Renal cortical epithelial cell (primary cell): Measurements from ENCODE around the gene TBXA2R. TPM values are rescaled to one million over a fixed set of nuclear protein-coding genes. Genes with fewer than 3 reads are reported as not detected.

Experiments
- DNase-seq: peaks from one replicate; pipeline ENCODE4 v3.0.0-alpha.2; 2011; ENCODE audit warnings: low read depth
- total RNA-seq: library from RNA; depleted of rRNA; stranded (reverse); fragments of >200 nt; gene quantifications from 2 replicates; pipeline ENCODE4 v1.2.3, GENCODE V29; 2014

Gene TBXA2R
- total RNA-seq, 1 donor from 2014 or later = 0.50 TPM

DNA sequence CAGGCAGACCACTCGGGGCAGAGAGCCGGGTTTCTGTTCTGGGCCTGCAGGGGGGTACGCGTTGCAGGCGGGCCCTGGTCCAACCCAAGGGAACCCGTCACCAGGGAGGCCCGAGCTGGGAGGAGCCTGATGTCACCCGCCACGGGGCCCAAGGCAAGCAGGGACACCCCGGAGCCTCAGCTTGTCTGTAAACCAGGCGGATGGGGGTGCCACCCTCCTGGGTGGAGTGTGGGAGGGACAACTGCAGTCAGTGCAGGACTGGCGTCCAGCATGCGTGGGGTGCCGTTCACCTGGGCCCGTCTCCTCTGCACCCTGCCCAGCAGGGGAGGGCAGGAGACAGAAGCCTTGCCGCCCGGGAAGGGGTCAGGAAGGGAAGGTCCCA is 12.9 kb upstream of the TBXA2R start:
- no peak for DNase-seq

DNA sequence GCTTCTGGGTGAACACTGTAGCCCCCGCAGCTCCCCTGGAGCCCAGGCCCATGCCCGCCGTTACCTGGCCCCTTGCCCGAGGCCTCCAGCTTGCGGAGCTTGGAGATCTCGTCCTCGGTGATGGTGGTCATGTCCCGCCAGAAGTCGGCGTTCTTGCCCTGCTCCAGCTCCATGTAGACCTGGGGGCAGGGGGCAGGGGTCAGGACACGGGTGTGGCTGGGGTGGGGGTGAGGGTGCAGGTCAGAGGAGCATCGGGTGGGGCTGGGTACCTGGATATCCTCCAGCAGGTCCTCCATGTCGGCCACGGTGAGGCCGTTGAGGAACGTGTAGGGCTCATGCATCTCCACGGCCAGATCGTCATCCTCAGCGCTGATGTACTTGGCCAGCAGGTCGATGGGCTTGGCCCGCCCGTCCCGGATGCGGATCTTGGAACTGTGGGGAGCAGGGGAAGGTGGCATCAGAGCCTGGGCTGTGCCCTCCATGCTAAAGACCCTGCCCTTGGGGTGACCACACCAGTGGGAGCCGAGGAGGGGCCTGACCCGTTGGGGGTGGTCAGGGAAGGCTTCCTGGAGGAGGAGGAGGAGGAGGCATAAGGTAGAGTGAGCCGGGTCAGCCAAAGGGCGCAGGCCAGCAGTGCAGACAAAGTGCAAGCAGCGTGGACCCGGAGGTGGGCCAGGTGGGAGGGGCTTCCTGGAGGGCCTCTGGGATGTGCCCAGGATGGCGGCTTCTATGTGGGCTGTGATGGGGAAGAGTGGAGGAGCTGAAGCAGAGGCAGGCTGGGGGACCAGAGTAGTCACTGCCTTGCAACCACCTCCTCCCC is 12.3 kb upstream of the TBXA2R start:
- DNase-seq = no peak

DNA sequence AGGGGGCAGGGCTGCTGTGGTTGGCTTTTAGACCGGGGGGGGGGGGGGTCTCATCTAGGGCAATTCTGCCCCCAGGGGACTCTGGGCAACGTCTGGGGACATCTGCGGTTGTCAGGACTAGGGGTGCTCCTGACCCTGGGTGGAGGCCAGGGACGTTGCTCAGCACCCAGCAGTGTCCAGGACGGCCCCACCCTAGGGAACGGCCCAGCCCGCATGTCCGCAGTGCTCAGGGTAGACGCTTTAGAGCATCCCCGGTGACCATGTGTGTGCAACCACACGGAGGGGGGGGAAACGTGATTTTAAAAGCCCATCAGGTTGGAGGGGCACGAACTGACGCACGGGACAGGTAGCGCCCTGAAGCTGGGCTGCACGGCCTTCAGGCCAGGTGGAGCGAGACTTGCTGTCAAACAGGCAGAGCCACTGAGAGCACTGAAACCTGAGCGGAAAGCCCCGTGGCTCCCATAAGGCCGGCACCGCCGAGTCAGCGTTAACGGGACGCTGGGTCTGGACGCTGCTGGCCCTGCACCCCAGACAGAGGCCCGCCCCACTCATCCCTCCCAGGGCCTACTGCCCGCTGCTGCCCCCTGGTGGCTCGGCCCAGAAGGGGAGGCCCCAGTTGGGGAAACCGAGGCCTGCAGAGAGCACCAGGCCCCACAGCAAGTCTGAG is 11.6 kb upstream of the TBXA2R start:
- DNase-seq = no peak

- no peak for DNase-seq
Observed at GRCh38 chr19:3617463-3617862, 10.8 kb upstream of the TBXA2R start.

DNA sequence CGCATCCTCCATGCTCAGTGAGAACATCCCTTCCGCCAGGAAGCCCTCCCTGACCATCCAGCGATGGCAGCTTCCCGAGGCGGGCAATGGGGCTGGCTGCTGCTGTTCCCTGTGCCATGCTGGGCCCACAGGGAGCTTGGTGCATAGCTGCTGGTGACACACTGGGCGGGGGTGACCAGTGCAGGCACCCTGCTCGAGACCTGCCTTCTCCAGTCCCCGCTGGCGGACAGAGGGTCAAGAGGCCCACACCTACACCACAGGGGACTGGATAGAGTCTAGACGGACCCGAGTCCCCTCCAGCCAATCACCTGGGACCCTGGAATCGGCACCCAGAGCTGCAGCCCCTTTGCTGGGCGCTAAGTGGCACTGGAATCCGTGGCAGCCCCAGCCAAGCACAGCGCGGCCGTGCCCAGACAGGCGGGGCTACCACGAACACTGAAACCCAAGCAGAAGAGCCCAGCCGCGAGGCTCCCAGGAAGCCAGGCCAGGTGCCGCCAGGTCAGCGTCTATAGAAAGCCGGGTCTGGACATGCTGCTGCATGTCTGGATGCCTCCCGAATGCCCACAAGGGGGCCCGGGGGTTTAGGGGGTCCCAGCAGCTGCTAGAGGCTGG is 9.0 kb upstream of the TBXA2R start:
- DNase-seq = no peak

- DNase-seq = no peak
Observed at GRCh38 chr19:3614858-3615505, 8.3 kb upstream of the TBXA2R start.

DNA sequence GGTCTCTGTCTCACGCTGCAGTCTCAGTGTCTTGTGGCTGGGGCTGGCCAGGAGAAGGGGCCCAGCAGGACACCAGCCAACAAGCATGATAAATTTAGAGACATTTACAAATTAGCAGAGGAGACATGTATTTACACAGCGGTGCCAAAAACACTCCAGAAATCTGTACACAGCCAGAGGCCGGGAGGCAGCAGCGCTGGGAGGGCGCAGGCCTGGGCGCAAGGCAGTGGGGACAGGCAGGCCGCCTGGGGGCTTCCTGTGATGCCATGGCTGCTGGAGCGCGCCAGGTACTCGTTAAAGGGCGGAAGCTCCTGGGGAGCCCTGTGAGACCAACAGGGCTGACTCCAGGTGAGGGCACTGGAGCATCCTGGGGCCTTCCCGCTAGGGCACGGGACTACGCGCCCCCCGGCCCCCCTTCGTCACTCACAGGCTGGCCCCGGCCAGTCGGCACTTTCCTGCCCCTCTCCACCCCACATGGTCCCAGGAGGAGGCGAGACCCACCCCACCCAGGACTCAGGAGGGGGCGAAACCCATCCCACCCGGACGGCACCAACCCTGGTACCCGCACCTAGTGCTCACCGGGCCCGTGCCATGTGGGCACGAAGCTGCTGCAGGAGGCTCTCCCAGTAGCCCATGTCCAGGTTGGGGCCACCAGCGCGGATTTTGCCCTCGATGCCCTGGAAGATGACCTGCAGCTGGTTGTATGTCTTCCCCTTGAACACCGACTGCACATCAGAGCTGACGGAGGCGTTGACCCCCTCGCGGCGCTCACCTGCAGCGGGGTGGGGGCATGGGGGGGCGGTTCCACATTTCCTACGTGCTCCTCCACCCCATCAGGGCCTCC is 7.4 kb upstream of the TBXA2R start:
- no peak for DNase-seq

DNA sequence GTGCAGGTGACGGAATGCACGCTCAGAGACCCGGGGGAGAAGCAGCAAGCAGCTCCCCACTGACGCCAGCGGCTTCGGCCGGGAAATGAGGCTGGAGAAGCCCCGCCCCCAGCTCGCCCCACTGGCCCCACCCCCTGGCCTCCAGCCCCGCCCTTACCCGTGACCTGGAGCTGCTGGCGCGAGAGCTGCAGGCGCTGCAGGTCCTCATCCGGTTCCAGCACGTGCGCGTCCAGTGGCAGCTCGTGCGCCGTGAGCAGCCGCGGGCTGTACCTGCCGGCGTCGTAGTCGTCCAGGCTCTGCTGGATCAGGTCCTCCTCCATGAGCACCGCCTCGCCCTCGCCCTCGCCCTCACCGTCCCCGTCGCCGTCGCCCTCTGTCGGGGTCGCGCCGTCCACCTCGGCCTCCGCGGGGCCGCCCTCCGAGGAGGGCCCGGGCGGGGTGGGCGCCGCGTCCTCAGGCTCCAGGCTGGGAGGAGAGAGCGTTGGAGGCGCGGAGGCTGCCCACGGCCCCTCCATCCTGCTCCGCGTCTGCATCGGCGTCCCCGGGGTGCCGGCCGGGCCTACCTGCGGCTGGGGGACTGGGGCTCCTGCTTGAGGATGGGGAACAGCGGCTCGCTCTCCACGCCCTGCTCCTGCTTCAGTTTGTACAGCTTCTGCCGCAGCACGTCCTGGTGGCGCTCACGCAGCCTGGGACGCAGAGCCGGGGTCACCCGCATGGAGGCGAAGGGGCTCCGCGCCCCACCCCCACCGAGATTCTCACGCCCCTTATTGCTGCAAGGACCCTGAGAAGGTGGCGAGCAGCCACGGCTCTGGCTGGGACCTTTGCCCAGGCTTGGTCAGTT is 6.4 kb upstream of the TBXA2R start:
- no peak for DNase-seq

DNA sequence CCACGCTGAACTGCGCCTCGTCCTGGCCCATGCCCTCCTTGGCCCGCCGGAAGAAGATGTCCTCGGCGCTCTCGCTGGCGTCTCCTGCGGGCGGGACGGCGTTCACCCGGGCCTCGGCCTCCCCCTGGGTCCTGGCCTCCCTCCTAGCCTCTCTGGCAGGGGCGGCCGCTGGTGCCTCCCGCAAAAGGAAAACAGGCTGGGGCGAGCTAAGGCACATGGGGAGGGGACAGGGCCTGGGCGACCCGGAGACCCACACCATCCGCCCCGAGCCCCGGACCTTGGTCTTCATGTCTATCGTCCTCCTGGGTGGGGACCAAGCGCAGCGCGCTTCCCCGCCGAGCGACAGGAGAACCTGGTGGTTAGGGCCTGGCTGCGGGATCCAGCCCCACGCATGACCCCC is 5.7 kb upstream of the TBXA2R start:
- no peak for DNase-seq

GRCh38 chr19:3611841-3612240 is 5.2 kb upstream of the TBXA2R start:
- no peak for DNase-seq

GRCh38 chr19:3610745-3611717 is 4.4 kb upstream of the TBXA2R start:
- no peak for DNase-seq

GRCh38 chr19:3609779-3610719 is 3.4 kb upstream of the TBXA2R start:
- no peak for DNase-seq

DNA sequence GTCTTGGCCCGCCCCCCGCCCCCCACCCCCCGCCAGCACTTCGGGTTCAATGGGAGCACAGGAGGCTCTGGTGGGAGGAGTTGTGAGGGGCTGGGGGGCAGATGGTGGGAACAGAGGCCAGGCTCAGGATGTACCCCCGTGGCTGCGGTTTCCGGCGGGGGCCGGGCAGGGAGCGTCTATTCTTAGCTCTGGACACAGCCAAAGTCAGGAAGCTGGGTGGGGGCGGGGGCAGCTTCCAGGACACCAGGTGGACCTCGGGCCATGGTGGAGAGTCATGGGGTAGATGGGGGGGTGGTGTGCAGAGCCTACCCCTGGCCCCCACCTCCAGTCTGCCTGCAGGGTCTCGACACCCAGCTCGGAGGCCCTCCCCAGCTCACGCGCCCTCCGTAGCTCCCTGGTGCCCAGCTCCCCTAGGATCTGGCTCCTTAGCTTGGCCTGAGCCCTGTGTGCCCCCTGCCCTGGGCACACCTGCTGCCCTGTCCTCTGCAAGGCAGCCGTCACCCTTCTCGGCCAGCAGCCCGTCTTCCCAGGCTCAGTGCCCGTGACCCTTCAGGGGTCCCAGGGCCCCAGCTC is 2.2 kb upstream of the TBXA2R start:
- no peak for DNase-seq

DNA sequence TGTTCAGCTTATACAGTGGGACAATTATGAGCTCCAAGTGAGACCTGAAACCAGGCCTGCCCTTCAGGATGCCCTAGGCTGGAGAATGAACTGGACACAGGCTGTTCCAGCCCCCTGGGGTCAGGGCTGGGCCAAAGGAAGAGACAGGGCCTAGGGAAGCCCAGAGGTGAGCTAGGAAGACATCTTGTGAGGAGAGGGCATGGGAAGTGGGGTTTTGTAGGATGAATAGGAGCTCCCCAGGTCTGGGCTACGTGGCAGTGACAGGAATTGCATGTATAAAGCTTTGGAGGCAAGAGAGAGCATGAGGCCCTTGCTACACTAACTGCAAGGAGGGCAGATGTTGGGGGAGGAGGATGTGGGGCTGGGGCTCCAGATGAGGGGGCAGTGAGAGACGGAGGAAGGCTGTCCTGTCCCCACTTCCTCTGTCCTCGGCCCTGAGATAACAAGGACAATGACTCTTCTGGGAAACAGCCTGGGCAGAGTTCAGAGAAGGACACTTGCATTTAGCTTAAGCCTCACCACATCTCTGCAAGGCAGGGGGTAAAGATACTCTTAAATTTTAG is 1.5 kb upstream of the TBXA2R start:
- no peak for DNase-seq

DNA sequence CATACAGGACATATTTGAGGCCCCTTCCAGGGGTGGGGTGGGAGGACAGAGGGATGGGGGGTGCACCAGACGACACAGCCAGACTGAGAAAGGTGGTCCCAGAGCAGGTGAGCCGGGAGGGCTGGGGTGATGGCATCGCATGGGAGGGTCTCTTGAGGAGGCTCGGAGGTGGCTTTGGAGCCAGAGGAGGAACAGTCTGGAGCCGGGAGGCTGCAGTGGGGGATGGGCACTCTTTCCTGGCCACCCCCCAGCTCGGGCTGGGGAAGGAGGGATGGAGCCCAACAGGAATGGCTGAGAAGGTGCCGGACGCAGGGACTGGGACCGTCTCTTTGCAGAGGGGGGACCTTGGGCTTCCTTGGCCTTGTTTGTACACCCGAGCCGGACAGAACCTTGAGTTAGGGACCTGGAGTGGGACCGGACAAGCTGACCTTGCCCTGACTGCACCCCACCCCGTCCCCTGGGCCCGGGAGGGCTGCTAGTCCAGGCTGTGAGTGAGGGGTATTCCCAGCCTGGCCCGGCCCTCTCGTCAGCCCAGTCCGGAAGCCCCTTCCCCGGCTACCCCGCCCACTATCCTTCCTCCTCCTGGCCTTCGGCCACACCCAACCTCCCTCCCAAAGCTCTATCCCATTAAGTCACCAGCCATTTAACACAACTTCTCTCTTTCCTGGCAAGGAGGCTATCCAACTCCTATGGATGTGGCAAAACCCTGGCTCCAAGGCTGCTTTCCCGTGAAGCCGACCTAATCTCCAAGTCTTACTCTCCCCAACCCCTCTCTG is 816 bp upstream of the TBXA2R start:
- DNase-seq = no peak

DNA sequence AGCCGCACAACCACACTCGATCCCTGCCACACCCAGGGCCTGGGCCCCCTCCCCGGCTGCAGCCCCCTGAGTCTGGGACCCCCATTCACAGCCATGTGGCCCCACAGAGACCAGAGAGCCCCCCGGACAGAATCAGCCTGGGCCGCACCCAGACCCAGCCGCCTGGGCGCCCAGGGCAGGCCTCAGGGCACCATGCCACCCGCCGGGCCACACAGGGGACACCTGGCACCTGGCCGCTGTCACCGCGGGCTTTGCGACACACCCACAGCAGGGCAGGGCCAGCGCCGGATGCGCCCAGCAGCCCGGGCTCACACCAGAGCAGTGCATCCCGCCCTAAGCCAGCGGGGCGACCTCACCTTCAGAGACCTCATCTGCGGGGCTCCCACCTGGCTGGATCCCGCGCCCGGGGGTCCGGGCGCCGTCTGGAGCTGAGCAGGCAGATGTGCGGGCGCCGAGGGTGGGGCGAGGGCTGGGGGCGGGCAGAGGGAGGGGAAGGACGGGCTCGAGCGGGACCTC is 443 bp downstream of the TBXA2R start:
- no peak for DNase-seq

- DNase-seq = no peak
Observed at GRCh38 chr19:3605770-3606169, 905 bp downstream of the TBXA2R start.
